HepG2 (cell line): Measurements from ENCODE around the gene TEDC1. TPM values are rescaled to one million over a fixed set of nuclear protein-coding genes. Genes with fewer than 3 reads are reported as not detected.

ENCODE experiments used
- GLI4 ChIP-seq: sonication (generic); formaldehyde crosslinking; IDR thresholded peaks from 2 replicates; pipeline ENCODE4 v1.5.1; 2020; ENCODE audit warnings: missing genetic modification reagents, mild to moderate bottlenecking, moderate library complexity, borderline replicate concordance
- HBP1 ChIP-seq: IDR thresholded peaks from 2 replicates; pipeline ENCODE4 v1.6.1; 2016; ENCODE audit warnings: low read depth, control low read depth
- JUND ChIP-seq: sonication (generic); formaldehyde crosslinking; IDR thresholded peaks from 2 replicates; pipeline ENCODE4 v1.8.0; 2022; ENCODE audit warnings: mild to moderate bottlenecking, missing genetic modification reagents
- KDM5A ChIP-seq: fragments of 200-600 bp; sonication (generic); IDR thresholded peaks from 2 replicates; pipeline ENCODE4 v1.7.0; 2018; ENCODE audit warnings: antibody characterized with exemption, mild to moderate bottlenecking, low read length, borderline replicate concordance
- MED8 ChIP-seq: sonication (generic); formaldehyde crosslinking; IDR thresholded peaks from 2 replicates; pipeline ENCODE4 v1.8.1; 2023; ENCODE audit warnings: mild to moderate bottlenecking, missing genetic modification reagents; ENCODE audit not compliant: insufficient replicate concordance
- MIER3 ChIP-seq: IDR thresholded peaks from 2 replicates; pipeline ENCODE4 v1.6.1; 2016; ENCODE audit warnings: missing compliant biosample characterization, borderline replicate concordance
- NFKB2 ChIP-seq: sonication (generic); formaldehyde crosslinking; IDR thresholded peaks from 2 replicates; pipeline ENCODE4 v1.4.0; 2020; ENCODE audit warnings: missing genetic modification reagents, borderline replicate concordance
- ONECUT2 ChIP-seq: sonication (generic); formaldehyde crosslinking; IDR thresholded peaks from 2 replicates; pipeline ENCODE4 v1.4.0; 2020; ENCODE audit warnings: missing genetic modification reagents
- RELA ChIP-seq: sonication (generic); formaldehyde crosslinking; IDR thresholded peaks from 2 replicates; pipeline ENCODE4 v1.4.0; 2020; ENCODE audit warnings: missing genetic modification reagents
- SALL1 ChIP-seq: sonication (generic); formaldehyde crosslinking; IDR thresholded peaks from 2 replicates; pipeline ENCODE4 v1.8.0; 2022; ENCODE audit warnings: mild to moderate bottlenecking, missing genetic modification reagents
- SMAD9 ChIP-seq: sonication (generic); formaldehyde crosslinking; IDR thresholded peaks from 2 replicates; pipeline ENCODE4 v1.5.1; 2020; ENCODE audit warnings: mild to moderate bottlenecking, missing genetic modification reagents
- SSRP1 ChIP-seq: IDR thresholded peaks from 2 replicates; pipeline ENCODE4 v1.6.1; 2016; ENCODE audit warnings: control low read depth
- TBL1XR1 ChIP-seq: fragments of 150-350 bp; IDR thresholded peaks from 2 replicates; pipeline ENCODE4 v1.6.1; 2014; ENCODE audit warnings: borderline replicate concordance, low read length; ENCODE audit not compliant: partially characterized antibody
- TBX2 ChIP-seq: sonication (generic); formaldehyde crosslinking; IDR thresholded peaks from 2 replicates; pipeline ENCODE4 v1.5.0; 2020; ENCODE audit warnings: missing genetic modification reagents, mild to moderate bottlenecking, borderline replicate concordance
- ZFX ChIP-seq: sonication (generic); formaldehyde crosslinking; IDR thresholded peaks from 2 replicates; pipeline ENCODE4 v1.4.0; 2020; ENCODE audit warnings: mild to moderate bottlenecking, low read depth, missing genetic modification reagents, moderate library complexity
- ZFY ChIP-seq: sonication (generic); formaldehyde crosslinking; IDR thresholded peaks from 2 replicates; pipeline ENCODE4 v1.4.0; 2020; ENCODE audit warnings: missing genetic modification reagents
- ZNF670 ChIP-seq: sonication (generic); formaldehyde crosslinking; IDR thresholded peaks from 2 replicates; pipeline ENCODE4 v1.8.0; 2022; ENCODE audit warnings: mild to moderate bottlenecking, missing genetic modification reagents, borderline replicate concordance
- ZNF850 ChIP-seq: sonication (generic); formaldehyde crosslinking; conservative IDR thresholded peaks from 2 replicates; pipeline ENCODE4 v1.9.0; 2021; ENCODE audit warnings: mild to moderate bottlenecking, missing genetic modification reagents
- ZSCAN25 ChIP-seq: sonication (generic); formaldehyde crosslinking; IDR thresholded peaks from 2 replicates; pipeline ENCODE4 v1.8.0; 2022; ENCODE audit warnings: mild to moderate bottlenecking, missing genetic modification reagents
- polyA plus RNA-seq, 8 experiments: library from polyadenylated mRNA; depleted of rRNA in 3 of 8; stranded (reverse) in 7 of 8; unstranded in 1 of 8; fragments of >200 nt; fragmentation: Illumina TruSeq in 4 of 8; extraction: Trizol in 4 of 8; gene quantifications; 2 replicates each; pipeline versions ENCODE4 v1.2.1 to v1.2.3, GENCODE V29; 2011 to 2016; ENCODE audit warnings: low read depth in 4 of 8, missing spikeins in 1 of 8, mixed read lengths in 1 of 8; ENCODE audit not compliant: insufficient read depth in 1 of 8
- total RNA-seq, 5 experiments: library from RNA; depleted of rRNA; stranded (reverse); fragments of >200 nt; fragmentation: Illumina TruSeq; extraction: Trizol; gene quantifications; 2 replicates each; pipeline ENCODE4 v1.2.3, GENCODE V29; 2016; ENCODE audit warnings: low read depth in 1 of 5
- TF ChIP-seq, protein P1 (sequence below): sonication (generic); formaldehyde crosslinking; IDR thresholded peaks from 2 replicates; pipeline ENCODE4 v1.5.0; 2020; ENCODE audit warnings: missing genetic modification reagents
- TF ChIP-seq, protein P2 (sequence below): IDR thresholded peaks from 2 replicates; pipeline ENCODE4 v1.6.1; 2018; ENCODE audit warnings: missing genetic modification reagents
- TF ChIP-seq, protein P3 (sequence below): sonication (generic); formaldehyde crosslinking; IDR thresholded peaks from 2 replicates; pipeline ENCODE4 v1.4.0; 2020; ENCODE audit warnings: missing genetic modification reagents; ENCODE audit errors: not compliant biosample characterization
- TF ChIP-seq, protein P4 (sequence below): sonication (generic); formaldehyde crosslinking; IDR thresholded peaks from 2 replicates; pipeline ENCODE4 v1.8.1; 2023; ENCODE audit warnings: missing genetic modification reagents, mild to moderate bottlenecking, borderline replicate concordance
- TF ChIP-seq, protein P5 (sequence below), 2 experiments: sonication (generic) in 1 of 2; formaldehyde crosslinking in 1 of 2; IDR thresholded peaks; 2 replicates each; pipeline versions ENCODE4 v1.4.0 to v1.6.1; 2018 to 2020; ENCODE audit warnings: missing genetic modification reagents in 2 of 2, borderline replicate concordance in 1 of 2, low read depth in 1 of 2, mild to moderate bottlenecking in 1 of 2, missing biosample characterization in 1 of 2

Gene TEDC1
- total and polyA plus RNA-seq, 2 of the 13 experiments (the other 11 are each of a cell fraction or from before 2014, with no cell fraction given) = 5.7 to 27.4 TPM

GRCh38 chr14:105526776-105527380 is 35.8 kb downstream of the TEDC1 start (continued):
- TF ChIP-seq MED8 (no peak), TBL1XR1 (no peak), ZFY (CRISPR knock-in tag) (peak; percentile 56), NFKB2 (no peak), KDM5A (no peak), ZFX (no peak), HBP1 (CRISPR knock-in tag) (0 out of 2 replicates have a peak, but pooled peaks have one; percentile 22), SALL1 (CRISPR knock-in tag) (no peak), JUND (CRISPR knock-in tag) (no peak), GLI4 (CRISPR knock-in tag) (no peak), SMAD9 (CRISPR knock-in tag) (no peak), MIER3 (CRISPR knock-in tag) (no peak), RELA (CRISPR knock-in tag) (no peak), ZSCAN25 (CRISPR knock-in tag) (0 out of 2 replicates have a peak, but pooled peaks have one; percentile 62), ONECUT2 (CRISPR knock-in tag) (no peak), SSRP1 (CRISPR knock-in tag) (no peak), ZNF670 (CRISPR knock-in tag) (no peak), ZNF850 (0 out of 2 replicates have a peak, but pooled peaks have one; percentile 62), TBX2 (CRISPR knock-in tag) (0 out of 2 replicates have a peak, but pooled peaks have one; percentile 16)
- TF ChIP-seq, protein P1, sequence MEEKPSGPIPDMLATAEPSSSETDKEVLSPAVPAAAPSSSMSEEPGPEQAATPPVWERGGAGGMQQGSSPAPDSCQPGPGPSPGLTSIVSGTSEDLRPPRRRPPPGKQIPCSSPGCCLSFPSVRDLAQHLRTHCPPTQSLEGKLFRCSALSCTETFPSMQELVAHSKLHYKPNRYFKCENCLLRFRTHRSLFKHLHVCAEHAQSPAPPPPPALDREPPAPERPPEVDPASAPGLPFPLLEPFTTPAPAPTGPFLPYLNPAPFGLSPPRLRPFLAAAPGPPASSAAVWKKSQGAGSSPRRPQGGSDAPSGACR (CRISPR knock-in tag) = peak; percentile 25; the same call in 1 of the 2 replicates
- TF ChIP-seq, protein P2, sequence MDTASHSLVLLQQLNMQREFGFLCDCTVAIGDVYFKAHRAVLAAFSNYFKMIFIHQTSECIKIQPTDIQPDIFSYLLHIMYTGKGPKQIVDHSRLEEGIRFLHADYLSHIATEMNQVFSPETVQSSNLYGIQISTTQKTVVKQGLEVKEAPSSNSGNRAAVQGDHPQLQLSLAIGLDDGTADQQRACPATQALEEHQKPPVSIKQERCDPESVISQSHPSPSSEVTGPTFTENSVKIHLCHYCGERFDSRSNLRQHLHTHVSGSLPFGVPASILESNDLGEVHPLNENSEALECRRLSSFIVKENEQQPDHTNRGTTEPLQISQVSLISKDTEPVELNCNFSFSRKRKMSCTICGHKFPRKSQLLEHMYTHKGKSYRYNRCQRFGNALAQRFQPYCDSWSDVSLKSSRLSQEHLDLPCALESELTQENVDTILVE = no peak
- TF ChIP-seq, protein P3, sequence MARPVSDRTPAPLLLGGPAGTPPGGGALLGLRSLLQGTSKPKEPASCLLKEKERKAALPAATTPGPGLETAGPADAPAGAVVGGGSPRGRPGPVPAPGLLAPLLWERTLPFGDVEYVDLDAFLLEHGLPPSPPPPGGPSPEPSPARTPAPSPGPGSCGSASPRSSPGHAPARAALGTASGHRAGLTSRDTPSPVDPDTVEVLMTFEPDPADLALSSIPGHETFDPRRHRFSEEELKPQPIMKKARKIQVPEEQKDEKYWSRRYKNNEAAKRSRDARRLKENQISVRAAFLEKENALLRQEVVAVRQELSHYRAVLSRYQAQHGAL (CRISPR knock-in tag) = no peak
- TF ChIP-seq, protein P4, sequence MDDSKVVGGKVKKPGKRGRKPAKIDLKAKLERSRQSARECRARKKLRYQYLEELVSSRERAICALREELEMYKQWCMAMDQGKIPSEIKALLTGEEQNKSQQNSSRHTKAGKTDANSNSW (CRISPR knock-in tag) = no peak
- TF ChIP-seq, protein P5, sequence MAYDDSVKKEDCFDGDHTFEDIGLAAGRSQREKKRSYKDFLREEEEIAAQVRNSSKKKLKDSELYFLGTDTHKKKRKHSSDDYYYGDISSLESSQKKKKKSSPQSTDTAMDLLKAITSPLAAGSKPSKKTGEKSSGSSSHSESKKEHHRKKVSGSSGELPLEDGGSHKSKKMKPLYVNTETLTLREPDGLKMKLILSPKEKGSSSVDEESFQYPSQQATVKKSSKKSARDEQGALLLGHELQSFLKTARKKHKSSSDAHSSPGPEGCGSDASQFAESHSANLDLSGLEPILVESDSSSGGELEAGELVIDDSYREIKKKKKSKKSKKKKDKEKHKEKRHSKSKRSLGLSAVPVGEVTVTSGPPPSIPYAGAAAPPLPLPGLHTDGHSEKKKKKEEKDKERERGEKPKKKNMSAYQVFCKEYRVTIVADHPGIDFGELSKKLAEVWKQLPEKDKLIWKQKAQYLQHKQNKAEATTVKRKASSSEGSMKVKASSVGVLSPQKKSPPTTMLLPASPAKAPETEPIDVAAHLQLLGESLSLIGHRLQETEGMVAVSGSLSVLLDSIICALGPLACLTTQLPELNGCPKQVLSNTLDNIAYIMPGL (CRISPR knock-in tag; IDR thresholded peaks at IDR 0.05; ENCODE audit: borderline replicate concordance in 1 of 2, low read depth in 1 of 2) = no peak
